Body of pancreas (tissue), 4 donors: ENCODE results near the gene CCDC9. TPM values are rescaled to one million over a fixed set of nuclear protein-coding genes. Genes with fewer than 3 reads are reported as not detected.

ENCODE experiments used
- ATAC-seq: fragments of 150-250 bp; one replicate; pipeline ENCODE4 v1.9.1; 2016
- DNase-seq, 4 donors: peaks; one replicate each; pipeline ENCODE4 v3.0.0-alpha.2; 2019
- H3K27ac ChIP-seq, 4 donors: fragments of 200-600 bp; sonication (generic); 1 replicate in 3 of 4; 2 replicates in 1 of 4; pipeline versions ENCODE4 v1.5.1 to v1.6.1; 2016 to 2019; ENCODE audit warnings: mild to moderate bottlenecking in 1 of 4, mixed read lengths in 1 of 4, moderate library complexity in 1 of 4
- H3K27me3 ChIP-seq, 2 donors: fragments of 200-600 bp; sonication (generic); one replicate each; pipeline ENCODE4 v1.6.0; 2016; ENCODE audit warnings: mild to moderate bottlenecking in 1 of 2
- H3K36me3 ChIP-seq, 2 donors: fragments of 200-600 bp; sonication (generic); replicated peaks in 1 of 2; 2 replicates each; pipeline ENCODE4 v1.5.1; 2016; ENCODE audit warnings: low read depth in 2 of 2; ENCODE audit not compliant: insufficient read depth in 1 of 2
- H3K4me1 ChIP-seq: fragments of 200-600 bp; sonication (generic); one replicate; pipeline ENCODE4 v1.6.0; 2016
- H3K4me3 ChIP-seq, 2 donors: fragments of 200-600 bp; sonication (generic); 1 replicate in 1 of 2; 2 replicates in 1 of 2; pipeline ENCODE4 v1.5.1; 2016 to 2019
- H3K9me3 ChIP-seq, 3 donors: fragments of 200-600 bp; sonication (generic); 1 replicate in 2 of 3; 2 replicates in 1 of 3; pipeline ENCODE4 v1.5.1; 2016
- POLR2A ChIP-seq, 3 donors: fragments of 450-650 bp; IDR thresholded peaks; one replicate each; pipeline ENCODE4 v1.6.1; 2016; ENCODE audit warnings: antibody characterized with exemption in 3 of 3, mild to moderate bottlenecking in 2 of 3
- WGBS, 2 donors: methylation state at CpG; one replicate each; pipeline ENCODE4 v1.1.5; 2017; 5-methylcytosine and 5-hydroxymethylcytosine counted together
- intact Hi-C: fragments of 100-400 bp; cut with DNase I; formaldehyde crosslinking; loops from one replicate; pipeline ENCODE4 v1.15.1; 2023
- microRNA counts, 2 donors: library from miRNA; unstranded; fragments of <30 nt; microRNA quantifications; one replicate each; lab custom pipeline; 2017
- microRNA-seq, 2 donors: library from miRNA; unstranded; fragments of <30 nt; microRNA quantifications; one replicate each; pipeline ENCODE4, GENCODE V29; 2016; ENCODE audit warnings: borderline number of aligned reads in 2 of 2, borderline replicate concordance in 2 of 2
- small RNA-seq: library from RNA; depleted of rRNA; stranded (forward); fragments of <200 nt; gene quantifications from one replicate; pipeline ENCODE3, GENCODE V24; 2016
- total RNA-seq, 2 donors: library from RNA; depleted of rRNA; stranded (reverse); fragments of >200 nt; gene quantifications; one replicate each; pipeline ENCODE4 v1.1.0, GENCODE V29; 2016
- TF ChIP-seq, protein P1 (sequence below), 7 experiments: fragments of 450-650 bp in 4 of 7; fragments of 200-600 bp in 3 of 7; sonication (generic) in 3 of 7; IDR thresholded peaks; one replicate each; pipeline ENCODE4 v1.5.1; 2016 to 2019; ENCODE audit warnings: antibody characterized with exemption in 7 of 7

Gene CCDC9
- total RNA-seq, 2 donors from 2014 or later = 51.1 to 55.7 TPM

DNA sequence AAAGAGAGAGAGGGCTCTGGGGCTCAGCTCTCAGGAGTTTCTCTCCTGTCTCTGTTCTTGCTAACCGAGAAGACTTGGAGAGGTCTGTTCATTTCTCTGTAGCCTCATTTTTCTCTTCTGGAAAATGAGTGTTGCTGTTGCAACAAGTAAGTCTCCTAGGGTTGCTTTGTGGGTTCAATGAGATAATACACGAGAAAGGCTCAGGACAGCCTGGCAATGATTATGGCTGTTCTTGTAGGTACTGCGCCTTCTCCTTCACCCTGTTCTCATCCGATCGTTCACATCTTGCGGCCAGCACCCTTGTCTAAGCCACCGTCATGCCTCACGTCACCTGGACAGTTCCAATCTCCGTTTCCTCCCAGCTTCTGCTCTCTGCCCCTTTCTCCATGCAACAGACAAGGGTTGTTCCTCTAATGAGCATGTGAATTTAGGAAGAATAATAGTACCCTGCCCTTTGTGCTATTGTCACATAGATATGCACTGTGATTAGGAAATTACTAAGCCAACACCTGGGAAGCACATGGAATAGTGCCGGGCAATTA, 57.5 kb downstream of the CCDC9 start:
- H3K36me3 ChIP-seq = no peaks in the 10 kb centered on the region
- intact Hi-C loops = no loop called here
- H3K27me3 ChIP-seq = no peaks in the 10 kb centered on the region
- DNase-seq (no peak), ATAC-seq (no peak)
- 85% methylated on average over 10 of the region's 10 CpGs for WGBS, 2 donors
- no peaks in the 10 kb centered on the region for H3K9me3 ChIP-seq
- TF ChIP-seq, protein P1, sequence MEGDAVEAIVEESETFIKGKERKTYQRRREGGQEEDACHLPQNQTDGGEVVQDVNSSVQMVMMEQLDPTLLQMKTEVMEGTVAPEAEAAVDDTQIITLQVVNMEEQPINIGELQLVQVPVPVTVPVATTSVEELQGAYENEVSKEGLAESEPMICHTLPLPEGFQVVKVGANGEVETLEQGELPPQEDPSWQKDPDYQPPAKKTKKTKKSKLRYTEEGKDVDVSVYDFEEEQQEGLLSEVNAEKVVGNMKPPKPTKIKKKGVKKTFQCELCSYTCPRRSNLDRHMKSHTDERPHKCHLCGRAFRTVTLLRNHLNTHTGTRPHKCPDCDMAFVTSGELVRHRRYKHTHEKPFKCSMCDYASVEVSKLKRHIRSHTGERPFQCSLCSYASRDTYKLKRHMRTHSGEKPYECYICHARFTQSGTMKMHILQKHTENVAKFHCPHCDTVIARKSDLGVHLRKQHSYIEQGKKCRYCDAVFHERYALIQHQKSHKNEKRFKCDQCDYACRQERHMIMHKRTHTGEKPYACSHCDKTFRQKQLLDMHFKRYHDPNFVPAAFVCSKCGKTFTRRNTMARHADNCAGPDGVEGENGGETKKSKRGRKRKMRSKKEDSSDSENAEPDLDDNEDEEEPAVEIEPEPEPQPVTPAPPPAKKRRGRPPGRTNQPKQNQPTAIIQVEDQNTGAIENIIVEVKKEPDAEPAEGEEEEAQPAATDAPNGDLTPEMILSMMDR (IDR thresholded peaks at IDR 0.05) = no peak
- TF ChIP-seq POLR2A (IDR thresholded peaks at IDR 0.05) = no peak
- no peak overlapping the region for H3K4me3 ChIP-seq
- H3K27ac ChIP-seq = peak overlapping the region in 1 of 4 donors; percentile 57
- H3K4me1 ChIP-seq = no peaks in the 10 kb centered on the region

- no peaks in the 10 kb centered on the region for H3K9me3 ChIP-seq
- no peaks in the 10 kb centered on the region for H3K36me3 ChIP-seq
- ATAC-seq (peak; percentile 42), DNase-seq (peak in 3 of 4 donors; percentile 14 to 84 (median 44))
- intact Hi-C loops = no loop called here
- H3K27me3 ChIP-seq = no peaks in the 10 kb centered on the region
- no peak for TF ChIP-seq POLR2A (IDR thresholded peaks at IDR 0.05)
- TF ChIP-seq, protein P1 (IDR thresholded peaks at IDR 0.05) = no peak
- no peak overlapping the region for H3K4me3 ChIP-seq
- no peaks in the 10 kb centered on the region for H3K4me1 ChIP-seq
- 41 to 46% methylated on average over 12 of the region's 12 CpGs for WGBS, 2 donors
- peak overlapping the region in 1 of 4 donors; percentile 71 for H3K27ac ChIP-seq
These were observed 58.9 kb downstream of the CCDC9 start for GRCh38 chr19:47315125-47315821.

GRCh38 chr19:47316513-47316912, 60.2 kb downstream of the CCDC9 start:
- H3K9me3 ChIP-seq = no peaks in the 10 kb centered on the region
- H3K27me3 ChIP-seq = no peaks in the 10 kb centered on the region
- no peak overlapping the region for H3K27ac ChIP-seq
- H3K4me1 ChIP-seq = no peaks in the 10 kb centered on the region
- no peak for TF ChIP-seq POLR2A (IDR thresholded peaks at IDR 0.05)
- TF ChIP-seq, protein P1 (IDR thresholded peaks at IDR 0.05) = no peak
- intact Hi-C loops = no loop called here
- WGBS, 2 donors = 78 to 79% methylated on average over 4 of the region's 4 CpGs
- H3K4me3 ChIP-seq = no peak overlapping the region
- DNase-seq (no peak), ATAC-seq (no peak)
- no peaks in the 10 kb centered on the region for H3K36me3 ChIP-seq

DNA sequence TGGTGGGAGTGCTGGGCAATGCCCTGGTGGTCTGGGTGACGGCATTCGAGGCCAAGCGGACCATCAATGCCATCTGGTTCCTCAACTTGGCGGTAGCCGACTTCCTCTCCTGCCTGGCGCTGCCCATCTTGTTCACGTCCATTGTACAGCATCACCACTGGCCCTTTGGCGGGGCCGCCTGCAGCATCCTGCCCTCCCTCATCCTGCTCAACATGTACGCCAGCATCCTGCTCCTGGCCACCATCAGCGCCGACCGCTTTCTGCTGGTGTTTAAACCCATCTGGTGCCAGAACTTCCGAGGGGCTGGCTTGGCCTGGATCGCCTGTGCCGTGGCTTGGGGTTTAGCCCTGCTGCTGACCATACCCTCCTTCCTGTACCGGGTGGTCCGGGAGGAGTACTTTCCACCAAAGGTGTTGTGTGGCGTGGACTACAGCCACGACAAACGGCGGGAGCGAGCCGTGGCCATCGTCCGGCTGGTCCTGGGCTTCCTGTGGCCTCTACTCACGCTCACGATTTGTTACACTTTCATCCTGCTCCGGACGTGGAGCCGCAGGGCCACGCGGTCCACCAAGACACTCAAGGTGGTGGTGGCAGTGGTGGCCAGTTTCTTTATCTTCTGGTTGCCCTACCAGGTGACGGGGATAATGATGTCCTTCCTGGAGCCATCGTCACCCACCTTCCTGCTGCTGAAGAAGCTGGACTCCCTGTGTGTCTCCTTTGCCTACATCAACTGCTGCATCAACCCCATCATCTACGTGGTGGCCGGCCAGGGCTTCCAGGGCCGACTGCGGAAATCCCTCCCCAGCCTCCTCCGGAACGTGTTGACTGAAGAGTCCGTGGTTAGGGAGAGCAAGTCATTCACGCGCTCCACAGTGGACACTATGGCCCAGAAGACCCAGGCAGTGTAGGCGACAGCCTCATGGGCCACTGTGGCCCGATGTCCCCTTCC, 63.9 kb downstream of the CCDC9 start:
- 84 to 89% methylated on average over 38 to 44 of the region's 46 CpGs for WGBS, 2 donors
- DNase-seq (no peak), ATAC-seq (no peak)
- no peaks in the 10 kb centered on the region for H3K4me1 ChIP-seq
- H3K27me3 ChIP-seq = no peaks in the 10 kb centered on the region
- intact Hi-C loops = no loop called here
- TF ChIP-seq, protein P1 (IDR thresholded peaks at IDR 0.05) = no peak
- no peak for TF ChIP-seq POLR2A (IDR thresholded peaks at IDR 0.05)
- H3K36me3 ChIP-seq = no peaks in the 10 kb centered on the region
- no peak overlapping the region for H3K27ac ChIP-seq
- no peaks in the 10 kb centered on the region for H3K9me3 ChIP-seq
- H3K4me3 ChIP-seq = no peak overlapping the region

MicroRNA genes within 50 kb of the gene (microRNA counts, 767-probe panel; counts per million panel counts)
- microRNA hsa-miR-3190-5p (lab: Ali Mortazavi, UCI) = 0 to 736 counts per million in 2 donors

Small RNAs within 50 kb of the gene (microRNA-seq; reads per million reads assigned to microRNA genes)
- gene MIR3190 (0 reads per million in 2 donors), gene MIR3191 (0 reads per million in 2 donors)

Small RNAs within 50 kb of the gene (small RNA-seq; reads per million reads assigned to genes)
- gene MIR3190 = not detected

Other genes starting within 250 kb of the CCDC9 start
- not detected for gene NPAS1, start 236.7 kb upstream of the CCDC9 start, total RNA-seq
- gene TMEM160, start 207.9 kb upstream of the CCDC9 start, total RNA-seq = 10 to 100 TPM; 31.3 to 37.6 TPM
- gene ZC3H4, start 142.7 kb upstream of the CCDC9 start, total RNA-seq = 10 to 100 TPM; 18.9 to 34.3 TPM
- 10 to 100 TPM; 14.5 to 21.5 TPM for gene SAE1, start 125.7 kb upstream of the CCDC9 start, total RNA-seq
- 10 to 100 TPM in 1 of 2 donors, 1 to 10 TPM in 1; 1.3 to 11.4 TPM for gene BBC3, start 25.3 kb upstream of the CCDC9 start, total RNA-seq
- 10 to 100 TPM in 1 of 2 donors, 1 to 10 TPM in 1; 9.1 to 10.2 TPM for gene INAFM1, start 18.4 kb downstream of the CCDC9 start, total RNA-seq
- 1 to 10 TPM; 2.6 to 5.4 TPM for gene C5AR1, start 53.3 kb downstream of the CCDC9 start, total RNA-seq
- under 1 TPM in 1 of 2 donors, not detected in 1; 0.52 TPM for gene C5AR2, start 75.7 kb downstream of the CCDC9 start, total RNA-seq
- gene DHX34, start 92.8 kb downstream of the CCDC9 start, total RNA-seq = 10 to 100 TPM; 16.1 to 50.4 TPM
- 1 to 10 TPM; 1.3 to 2.3 TPM for gene MEIS3, start 163.0 kb downstream of the CCDC9 start, total RNA-seq
- gene SLC8A2, start 215.4 kb downstream of the CCDC9 start, total RNA-seq = 10 to 100 TPM in 1 of 2 donors, 1 to 10 TPM in 1; 8.0 to 31.6 TPM
- gene KPTN, start 227.7 kb downstream of the CCDC9 start, total RNA-seq = 1 to 10 TPM; 3.1 to 4.6 TPM